Embryonic facial prominence (tissue), 1 donor: Measurements from ENCODE around the gene GNPDA1.

Experiments
- DNase-seq: peaks from one replicate; pipeline ENCODE4 v3.0.0-alpha.2; 2016; ENCODE audit errors: extremely low spot score

GNPDA1 gene

DNA sequence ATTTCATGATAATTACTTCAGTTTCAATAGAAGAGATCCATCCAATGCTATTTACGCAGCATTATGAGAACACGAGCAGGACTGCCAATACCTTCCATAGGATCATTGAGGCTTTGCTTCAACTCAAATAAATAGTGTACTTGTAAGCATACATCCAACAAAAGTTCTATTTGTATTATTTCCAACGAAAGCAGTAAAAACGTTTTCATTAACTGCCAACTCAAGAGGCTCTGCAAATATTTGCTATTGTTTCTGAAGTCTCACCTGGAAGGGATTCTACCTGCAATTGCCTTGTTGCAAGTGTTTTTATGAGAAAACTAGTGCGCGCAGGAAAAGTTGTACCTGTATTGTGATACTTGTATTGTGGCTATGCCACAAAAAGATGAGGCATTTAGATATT, 11.0 kb upstream of the GNPDA1 start:
- DNase-seq = no peak

DNA sequence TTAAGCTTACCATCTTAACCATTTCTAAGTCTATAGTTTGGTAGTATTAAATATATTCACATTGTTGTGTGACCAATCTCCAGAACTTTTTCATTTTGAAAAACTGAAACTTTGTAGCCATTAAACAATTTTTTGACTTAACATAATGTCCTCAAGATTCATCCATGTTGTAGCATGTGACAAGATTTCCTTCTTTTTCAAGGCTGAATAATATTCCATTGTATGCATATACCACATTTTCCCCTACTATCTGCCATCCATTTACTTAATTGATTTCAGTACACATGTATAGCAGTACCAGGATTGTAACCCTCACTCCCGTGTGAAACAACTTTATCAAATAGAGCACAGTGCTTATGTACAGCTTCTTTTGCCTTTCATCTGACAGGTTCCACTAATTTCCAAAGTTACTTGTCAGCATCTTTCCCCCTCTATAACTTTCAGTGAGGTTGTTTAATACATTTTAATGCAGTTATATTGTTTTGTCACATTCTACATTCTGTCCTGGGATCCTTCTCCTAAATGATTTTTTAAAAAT, 7.4 kb upstream of the GNPDA1 start:
- DNase-seq = no peak

DNA sequence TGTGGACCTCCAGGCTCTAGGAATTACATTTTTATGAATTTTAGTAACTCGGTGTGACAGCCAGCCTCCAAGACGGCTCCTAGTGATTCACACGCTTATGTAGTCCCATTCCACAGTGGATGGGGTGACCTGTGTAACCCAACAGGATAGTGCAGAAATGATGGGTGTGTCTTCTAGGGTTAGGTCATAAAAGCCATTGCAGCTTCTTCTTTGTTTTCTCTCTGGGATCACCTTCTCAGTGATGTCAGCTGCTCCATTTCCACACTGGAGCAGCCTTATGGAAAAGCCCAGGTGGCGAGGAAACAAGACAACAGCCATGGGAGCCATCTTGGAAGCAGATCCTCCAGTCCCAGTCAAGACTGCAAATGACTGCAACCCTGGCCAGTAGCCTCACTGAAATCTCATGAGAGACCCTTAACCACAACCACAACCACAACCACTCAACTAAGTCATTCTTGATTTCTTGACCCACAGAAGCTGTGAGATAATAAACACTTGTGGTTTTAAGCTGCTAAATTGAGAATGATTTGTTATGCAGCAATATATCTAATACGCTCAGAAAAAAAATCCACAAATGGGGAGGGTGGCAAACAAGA, 5.1 kb upstream of the GNPDA1 start:
- no peak for DNase-seq

DNA sequence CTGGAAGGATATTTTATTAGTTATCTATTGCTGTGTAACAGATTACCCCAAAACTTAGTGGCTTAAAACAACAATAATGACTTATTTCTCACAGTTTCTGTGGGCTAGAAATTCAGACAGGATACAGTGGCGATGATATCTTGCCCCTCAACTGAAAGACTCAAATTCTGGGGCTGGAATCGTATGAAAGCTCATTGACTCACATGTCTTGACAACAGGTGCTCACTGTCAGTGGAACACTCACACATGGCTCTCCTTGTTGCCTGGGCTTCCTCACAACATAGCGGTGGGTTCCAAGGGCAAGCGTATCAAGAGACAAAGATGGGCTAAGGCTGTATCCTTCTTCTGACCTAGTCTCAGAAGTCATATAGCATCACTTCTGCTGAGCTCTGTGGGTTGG, 3.7 kb upstream of the GNPDA1 start:
- no peak for DNase-seq

DNA sequence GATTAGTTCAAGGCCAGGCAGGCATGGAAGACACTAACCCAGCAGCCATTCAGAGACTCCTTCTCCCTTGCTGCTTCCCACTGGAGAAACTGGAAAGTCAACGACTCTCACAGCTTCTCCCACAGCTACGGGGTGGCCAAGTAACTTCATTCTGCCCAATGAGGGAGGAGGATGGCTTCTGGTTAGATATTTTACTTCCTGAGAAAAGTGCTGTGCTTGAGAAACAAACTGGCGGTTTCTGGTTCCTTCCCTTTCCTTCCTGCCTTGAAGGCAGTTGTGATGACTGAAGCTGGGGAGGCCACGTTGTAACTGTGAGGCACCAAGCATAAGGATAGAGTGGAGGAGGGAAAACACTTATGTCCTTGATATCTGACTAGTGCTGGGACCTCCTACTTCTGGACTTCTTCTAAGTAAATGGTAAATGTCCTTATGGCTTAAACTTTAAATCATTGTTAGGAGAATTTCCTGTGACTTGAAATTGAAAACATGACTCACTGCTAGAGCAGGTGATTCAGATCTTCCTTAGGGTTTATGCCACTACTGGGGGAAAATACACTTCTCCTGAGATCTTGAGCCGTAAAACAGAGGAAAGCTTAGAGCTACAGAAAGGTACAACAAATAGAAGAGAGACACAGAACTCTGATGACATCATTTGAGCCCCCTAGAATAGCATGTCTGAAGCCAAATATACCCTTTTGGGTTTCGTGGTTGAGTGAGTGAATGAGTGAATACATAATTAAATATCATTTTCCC, 3.1 kb upstream of the GNPDA1 start:
- no peak for DNase-seq

DNA sequence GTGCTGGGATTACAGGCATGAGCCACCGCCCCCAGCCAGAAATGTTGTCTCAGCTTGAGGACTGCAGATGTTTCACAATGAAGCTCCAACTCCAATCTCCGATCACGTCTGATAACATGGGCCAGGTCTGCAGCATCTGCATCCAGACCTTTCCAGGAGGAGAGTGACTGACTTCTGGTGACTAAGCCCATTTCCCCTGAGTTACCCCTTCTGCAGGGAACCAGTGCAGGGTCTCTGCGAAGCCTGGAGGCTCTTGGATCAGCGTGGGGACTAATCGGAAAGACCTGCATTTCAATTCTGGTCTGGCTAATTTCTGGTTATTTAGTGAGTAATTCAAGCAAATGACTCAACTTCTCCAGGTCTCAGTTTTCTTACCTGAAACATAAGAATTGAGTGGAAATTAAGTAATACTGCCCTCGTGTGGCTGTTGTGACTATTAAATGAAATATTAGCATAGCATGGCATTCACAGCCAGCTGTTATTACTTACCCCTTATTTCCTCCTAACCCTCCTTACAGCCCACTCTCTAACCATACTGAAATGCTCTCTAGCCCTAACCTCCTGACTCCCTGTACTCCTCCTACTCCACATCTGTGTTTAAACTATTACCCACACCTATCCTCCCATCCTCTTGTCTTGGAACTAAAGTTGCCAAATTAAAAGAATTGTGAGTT, 2.2 kb upstream of the GNPDA1 start:
- no peak for DNase-seq

DNA sequence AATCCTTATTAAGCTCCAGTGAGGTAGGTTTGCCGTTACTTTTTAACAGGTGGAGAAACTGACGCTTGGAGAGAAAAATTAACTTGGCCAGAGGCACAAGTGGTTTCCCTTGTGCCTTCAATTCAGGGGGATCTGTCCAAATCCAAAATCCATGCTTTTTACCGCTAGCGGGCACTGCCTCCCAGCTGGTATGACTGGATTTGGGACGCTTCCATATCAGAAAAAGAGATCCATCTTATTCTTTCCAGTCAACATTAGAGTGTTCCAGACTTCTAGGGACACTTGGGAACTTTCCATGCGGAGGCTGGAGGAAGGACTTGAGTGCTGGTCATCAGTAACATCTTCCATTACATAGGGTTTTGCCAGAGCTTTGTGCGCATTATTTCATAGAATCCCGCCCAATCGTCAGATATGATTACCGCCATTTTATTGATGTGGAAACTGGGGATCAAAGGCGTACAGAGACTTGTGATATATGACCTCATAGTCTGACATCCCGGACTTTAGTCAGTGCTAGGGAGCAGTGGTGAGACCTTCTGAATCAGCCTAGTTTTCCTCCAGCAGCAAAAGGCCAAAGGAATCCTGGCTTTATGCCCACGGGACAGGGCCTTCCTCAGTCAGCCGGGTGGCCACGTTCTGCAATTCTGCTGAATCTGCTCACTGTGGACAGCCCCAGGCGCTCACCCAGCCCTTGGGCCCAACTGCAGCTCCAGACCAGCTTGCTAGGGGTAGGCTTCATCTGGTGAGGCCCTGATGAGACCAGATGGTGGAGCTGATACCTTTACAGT, 1.1 kb upstream of the GNPDA1 start:
- no peak for DNase-seq

DNA sequence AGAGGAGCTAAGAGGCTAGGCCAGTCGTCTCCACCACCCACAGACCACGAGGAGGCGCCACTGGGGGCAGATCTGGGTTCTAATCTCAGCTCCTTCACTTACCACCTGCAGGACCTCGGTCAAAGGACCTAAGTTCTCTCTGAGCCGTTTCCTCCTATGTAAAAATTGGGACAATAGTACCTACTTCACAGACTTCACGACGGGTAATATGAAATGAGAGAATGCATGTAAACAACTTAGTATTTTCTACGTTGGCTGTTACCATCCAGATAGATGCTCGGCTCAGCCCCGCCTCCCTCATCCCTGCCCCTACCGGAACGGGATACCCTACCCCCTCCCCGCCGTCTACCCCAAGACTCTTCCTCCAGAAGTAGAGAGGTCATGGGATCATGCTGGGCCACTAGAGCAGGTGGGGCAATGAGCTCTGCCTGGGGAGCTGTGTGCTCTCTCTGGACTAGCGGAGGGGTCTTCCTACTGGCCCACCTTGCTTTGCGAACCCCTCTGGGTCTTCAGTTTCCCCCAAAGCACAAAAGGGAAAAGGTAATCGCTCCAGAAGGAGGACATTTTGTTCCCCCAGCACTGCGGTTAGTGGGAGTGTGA, 541 bp downstream of the GNPDA1 start:
- no peak for DNase-seq

DNA sequence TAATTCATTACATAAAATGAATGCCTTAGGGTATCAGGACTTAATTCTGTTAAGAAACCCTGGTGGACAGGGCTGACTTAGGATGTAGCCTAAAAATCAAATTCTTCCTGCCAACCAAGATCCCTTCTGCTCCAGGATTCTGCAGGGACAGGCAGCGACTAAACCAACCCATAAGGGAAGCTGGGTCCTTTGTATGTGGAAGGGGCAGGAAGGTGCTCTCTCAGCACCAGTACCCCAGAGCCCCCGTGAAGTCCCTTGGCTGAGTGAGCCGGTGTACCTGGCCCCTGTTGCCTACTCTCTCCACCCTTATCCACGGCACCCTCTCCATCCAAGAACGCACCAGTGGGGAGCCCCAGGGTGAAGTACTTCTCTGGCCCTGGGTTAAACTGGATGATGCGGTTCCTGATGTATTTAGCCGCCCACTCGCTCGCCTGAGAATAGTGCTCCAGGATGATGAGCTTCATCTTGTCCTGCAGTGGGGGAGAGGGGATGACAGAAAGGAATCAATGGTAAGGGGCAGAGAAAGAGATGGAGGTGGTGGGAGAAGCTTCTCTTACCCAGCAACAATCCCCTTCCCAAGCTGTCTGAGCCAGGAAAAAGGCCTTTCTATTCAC, 1.1 kb downstream of the GNPDA1 start:
- no peak for DNase-seq

DNA sequence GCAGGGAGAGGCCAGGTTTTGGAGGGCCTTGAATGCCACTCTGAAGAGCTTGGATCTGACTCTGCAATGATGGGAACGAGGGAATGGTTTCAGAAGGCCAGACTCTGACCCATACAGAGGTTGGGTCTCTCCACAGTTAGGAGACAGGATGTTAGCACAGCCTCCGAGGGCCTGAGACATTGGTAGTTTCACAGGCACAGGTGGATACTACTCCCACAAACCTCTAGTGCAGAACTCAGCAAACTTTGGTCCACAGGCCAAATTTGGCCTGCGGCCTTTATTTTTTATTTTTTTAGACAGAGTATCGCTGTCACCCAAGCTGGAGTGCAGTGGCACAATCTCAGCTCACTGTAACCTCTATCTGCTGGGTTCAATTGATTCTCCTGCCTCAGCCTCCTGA, 2.9 kb downstream of the GNPDA1 start:
- no peak for DNase-seq

DNA sequence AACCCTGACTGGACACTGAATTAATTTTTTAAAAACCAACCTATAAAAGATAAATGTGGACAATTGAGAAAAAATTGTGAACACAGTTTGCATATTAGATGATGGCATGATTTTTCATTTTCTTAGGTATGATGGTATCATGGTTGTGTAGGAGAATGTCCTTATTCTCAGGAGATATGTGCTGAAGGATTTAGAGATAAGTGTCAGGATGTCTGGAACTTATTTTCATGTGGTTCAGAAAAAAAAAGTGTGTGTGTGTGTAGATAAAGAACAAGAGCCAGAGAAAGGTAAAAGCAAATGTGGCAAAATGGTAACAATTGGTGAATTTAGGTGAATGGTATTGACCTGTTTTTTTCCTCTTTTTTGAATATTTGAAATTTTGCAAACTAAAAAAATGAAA, 4.0 kb downstream of the GNPDA1 start:
- no peak for DNase-seq

DNA sequence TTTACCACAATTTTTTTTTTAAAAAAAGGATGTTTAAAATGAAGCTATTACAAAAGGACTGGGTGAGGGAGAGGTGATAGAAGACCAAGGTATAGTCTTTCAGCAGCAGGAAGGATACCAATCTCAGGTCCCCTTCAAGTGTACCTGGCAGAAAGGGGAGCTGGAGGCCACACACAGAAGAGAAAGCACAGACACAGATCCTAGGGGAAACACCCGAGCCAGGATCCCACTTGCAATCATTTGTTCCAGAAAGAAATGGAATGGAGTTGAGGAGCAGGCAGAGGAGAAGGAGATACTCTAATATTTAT, 5.6 kb downstream of the GNPDA1 start:
- DNase-seq = no peak

DNA sequence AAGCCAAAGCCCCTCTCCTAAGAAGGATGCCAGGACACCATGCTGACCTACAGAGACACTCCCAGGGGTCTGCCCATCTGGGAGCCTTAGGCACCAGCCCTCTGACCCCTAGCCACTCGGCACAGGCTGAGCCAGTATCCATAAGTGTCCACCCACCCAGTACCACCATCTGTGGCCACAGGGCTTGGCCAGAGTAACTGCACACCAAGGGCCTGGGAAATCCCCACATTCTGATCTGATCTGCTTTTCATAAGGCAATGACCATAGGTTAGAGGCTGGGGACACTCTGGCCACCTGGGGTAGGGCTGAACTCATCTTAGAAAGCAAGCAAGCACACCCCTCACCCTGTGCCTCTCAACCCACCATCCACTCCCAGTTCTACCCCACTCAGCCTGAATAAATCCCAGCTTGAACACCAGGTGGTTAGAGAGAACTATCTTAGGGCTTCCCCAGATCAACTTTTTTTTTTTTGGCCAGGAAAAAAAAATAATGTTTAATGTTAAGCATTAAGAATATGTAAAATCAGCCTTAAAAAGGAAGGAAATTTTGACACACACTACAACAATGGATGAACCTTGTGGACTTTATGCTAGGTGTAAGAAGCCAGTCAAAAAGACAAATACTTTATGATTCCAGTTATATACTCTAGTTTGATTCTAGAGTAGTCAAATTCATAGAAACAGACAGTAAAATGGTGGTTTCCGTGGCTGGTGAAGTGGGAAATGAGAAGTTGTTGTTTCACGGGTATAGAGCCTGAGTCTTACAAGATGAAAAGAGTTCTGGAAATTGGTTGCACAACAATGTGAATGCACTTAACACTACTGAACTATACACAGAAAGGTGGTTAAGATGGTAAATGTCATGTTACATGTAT, 6.2 kb downstream of the GNPDA1 start:
- DNase-seq = no peak

DNA sequence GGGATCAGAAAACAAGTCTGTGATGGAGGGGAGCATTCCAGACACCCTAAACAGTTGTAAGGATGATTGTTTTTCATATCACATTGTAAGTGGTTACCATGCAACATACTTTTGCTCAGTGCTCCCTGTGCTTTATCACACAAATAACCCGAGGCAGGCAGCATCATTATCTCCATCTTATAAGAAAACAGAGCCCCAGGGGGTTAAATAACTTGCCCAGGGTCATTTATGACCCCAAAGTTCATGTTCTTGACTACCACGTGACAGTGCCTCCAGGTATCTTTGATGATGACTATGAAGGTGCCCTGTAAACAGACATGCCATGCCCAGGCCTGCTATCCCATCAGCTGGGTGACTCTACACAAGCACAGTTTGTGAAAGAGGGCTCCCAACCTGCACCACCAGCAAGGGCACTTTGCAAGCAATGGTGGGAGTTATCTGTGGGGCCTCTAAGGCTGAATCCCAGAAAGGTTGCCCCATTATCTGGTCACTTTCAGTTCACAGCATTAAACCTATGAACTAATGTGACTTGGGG, 9.5 kb downstream of the GNPDA1 start:
- no peak for DNase-seq

DNA sequence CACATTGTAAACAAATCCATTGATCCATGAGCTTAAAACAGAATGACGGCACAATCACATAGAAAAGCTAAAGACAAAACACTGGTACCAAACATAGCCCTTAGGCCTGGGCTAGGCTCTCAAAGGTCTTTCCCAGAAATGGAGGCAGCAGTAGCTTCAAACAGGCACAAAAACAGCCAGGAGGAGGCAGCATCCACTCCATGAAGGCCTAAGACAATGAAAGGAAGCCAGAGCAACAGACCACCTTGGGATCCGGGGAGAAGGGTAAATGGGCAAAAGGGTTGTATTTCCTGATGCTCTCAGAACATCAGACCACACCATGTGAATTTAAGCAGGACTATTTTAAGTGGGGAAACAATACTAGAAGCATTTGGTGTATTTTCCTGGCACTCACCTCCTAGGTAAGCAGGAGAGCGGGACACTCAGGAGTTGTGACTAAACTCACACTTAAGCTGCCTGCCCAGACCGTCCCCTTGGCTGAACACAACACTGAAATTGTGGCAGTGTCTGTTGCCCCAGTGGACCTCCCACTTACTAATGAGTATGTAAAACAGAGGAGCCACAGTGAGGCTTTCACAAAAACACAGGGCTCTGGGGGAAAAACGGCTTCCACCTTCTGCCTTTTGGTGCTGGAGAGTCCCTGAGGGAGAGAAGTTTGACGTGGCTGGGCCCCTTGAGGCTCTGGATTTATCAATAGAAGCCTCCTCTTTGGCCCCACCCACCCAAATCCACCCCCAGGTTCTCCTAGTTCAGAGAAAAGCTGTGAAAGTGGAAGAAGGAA, 11.9 kb downstream of the GNPDA1 start:
- DNase-seq = no peak

DNA sequence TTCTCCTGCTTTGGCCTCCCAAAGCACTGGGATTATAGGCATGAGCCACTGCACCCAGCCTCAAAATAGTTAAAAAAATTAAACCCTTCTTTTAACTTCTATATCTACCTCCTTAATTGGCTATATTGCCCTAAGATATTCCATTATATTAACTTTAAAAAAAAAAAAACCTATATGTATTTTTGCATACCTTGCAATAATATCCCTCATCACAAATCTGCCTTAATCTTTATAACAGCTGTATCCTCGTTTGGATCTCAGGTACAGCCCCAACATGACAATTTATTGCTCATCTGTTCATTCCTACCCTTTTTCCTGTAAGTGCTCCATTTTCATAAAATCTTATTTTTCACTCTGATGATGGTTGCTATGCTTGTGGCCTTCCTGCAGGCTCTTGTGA, 12.7 kb downstream of the GNPDA1 start:
- no peak for DNase-seq

DNA sequence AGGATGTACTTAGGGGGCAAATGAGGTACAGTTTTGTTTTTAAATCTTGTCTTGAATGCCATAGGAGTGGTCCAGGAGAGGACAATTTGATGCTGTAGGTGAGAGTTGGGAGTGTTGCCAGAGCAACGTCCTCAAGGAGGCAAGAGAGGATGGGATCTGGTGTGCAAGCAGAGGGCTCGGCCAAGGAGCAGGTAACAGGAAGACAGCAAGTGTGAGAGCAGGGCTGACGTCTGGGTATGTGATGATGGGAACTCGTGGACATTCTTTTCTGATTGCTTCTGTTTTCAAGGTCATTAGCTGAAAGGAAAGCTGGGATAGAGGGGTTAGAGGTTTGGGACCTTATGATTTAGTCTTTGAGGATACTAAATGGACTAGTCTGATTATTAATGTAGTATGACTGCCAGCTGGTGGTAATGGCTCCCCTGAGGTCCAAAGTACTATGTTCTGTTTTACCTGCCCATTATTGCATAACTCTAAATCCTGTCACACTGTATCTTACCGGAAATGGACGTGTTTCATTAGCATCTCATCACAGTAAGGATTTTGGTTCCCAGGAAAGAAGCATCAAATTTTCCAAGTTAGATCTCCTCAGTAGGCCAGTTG, 15.4 kb downstream of the GNPDA1 start:
- no peak for DNase-seq

DNA sequence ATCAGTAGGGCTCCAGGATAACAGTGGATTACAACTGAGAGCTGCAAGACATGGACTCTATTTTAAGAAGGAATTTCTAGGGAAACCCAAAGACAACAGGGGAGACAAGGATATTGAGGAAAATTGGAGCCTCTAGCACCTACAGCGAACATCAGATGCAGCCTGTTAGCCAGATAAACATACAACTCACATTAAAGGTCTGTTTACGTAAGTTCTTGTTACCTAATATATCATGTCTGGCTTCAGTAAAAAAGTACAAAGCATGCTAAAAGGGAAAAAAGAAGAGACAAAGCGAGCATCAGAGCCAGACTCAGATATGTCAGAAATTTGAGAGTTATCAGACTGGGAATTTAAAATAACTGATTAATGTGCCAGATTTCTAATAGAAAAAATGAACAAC, 17.2 kb downstream of the GNPDA1 start:
- no peak for DNase-seq

DNA sequence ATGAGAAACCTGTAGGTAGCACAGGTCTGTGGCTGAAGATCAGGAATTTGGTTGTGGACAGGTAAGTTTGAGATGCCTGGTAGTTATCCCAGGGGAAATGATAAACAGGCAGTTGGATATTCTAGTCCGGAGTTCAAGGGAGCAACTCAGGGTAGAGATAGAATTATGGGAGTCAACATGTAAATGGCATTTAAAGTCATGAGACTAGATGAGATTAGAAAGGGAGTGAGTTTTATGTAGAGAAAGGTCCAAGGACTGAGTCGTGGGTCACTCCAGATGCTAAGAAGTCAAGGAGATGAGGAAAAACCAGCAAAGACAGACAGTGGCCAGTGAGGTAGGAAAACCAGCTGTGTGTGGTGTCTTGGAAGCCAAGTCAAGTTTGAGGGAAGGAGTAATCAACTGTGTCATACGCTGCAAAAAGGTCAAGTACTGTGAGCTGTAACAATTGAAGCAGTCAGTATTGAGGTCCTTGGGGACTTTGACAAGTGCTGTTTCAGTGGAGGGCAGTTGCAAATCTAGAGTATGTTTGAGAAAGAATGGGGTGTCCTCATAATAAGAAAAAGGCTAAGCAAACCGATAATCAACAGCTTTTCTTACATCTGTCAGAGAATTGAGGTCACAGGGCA, 18.2 kb downstream of the GNPDA1 start:
- no peak for DNase-seq
